Measurements from ENCODE around the gene PIP5K1B. TPM values are rescaled to one million over a fixed set of nuclear protein-coding genes. Genes with fewer than 3 reads are reported as not detected.

Gene PIP5K1B
- total RNA-seq, 1 experiment from 2014 or later = 2.5 TPM

- Histone ChIP-seq H2AK5ac (ENCODE audit: insufficient read length, low read length) (no peak overlapping the region), H4K91ac (ENCODE audit: insufficient read length, low read depth, low read length) (no peak overlapping the region), H3K9ac (ENCODE audit: extremely low read depth, insufficient read length, low read length) (no peak overlapping the region), H2BK120ac (ENCODE audit: low read depth, low read length, poor library complexity, severe bottlenecking) (no peak overlapping the region), H3K23me2 (ENCODE audit: insufficient read length, low read depth, low read length, poor library complexity, severe bottlenecking) (no peaks in the 10 kb centered on the region), H2BK5ac (ENCODE audit: insufficient read length, low read length) (no peak overlapping the region), H3K4me2 (ENCODE audit: insufficient read depth, insufficient read length, low read length) (no peak overlapping the region), H4K5ac (ENCODE audit: insufficient read length, low read depth, low read length) (no peak overlapping the region), H3K9me3 (ENCODE audit: control insufficient read depth, low read depth, low read length) (no peaks in the 10 kb centered on the region), H2AFZ (ENCODE audit: low read length) (no peak overlapping the region), H3K23ac (ENCODE audit: insufficient read length, low read depth, low read length) (no peak overlapping the region), H3K79me2 (ENCODE audit: insufficient read depth, low read length) (no peaks in the 10 kb centered on the region), H3K79me1 (ENCODE audit: insufficient read depth, low read depth, low read length, poor library complexity, severe bottlenecking) (no peaks in the 10 kb centered on the region), H4K8ac (replicated peaks; ENCODE audit: insufficient read length, low read depth, low read length) (no peak overlapping the region), H3K14ac (ENCODE audit: insufficient read depth, low read length) (no peak overlapping the region), H2BK12ac (ENCODE audit: insufficient read length, low read depth, low read length) (no peak overlapping the region), H3K56ac (ENCODE audit: insufficient read length, low read depth, low read length) (no peak overlapping the region), H3K4me1 (ENCODE audit: insufficient read depth, low read length) (no peaks in the 10 kb centered on the region; the same call in 1 of the 2 replicates), H3K18ac (ENCODE audit: insufficient read length, low read depth, low read length) (no peak overlapping the region), H3K27ac (ENCODE audit: insufficient read length, low read depth, low read length) (no peak overlapping the region), H3K4ac (ENCODE audit: low read depth, low read length) (no peak overlapping the region), H2BK20ac (ENCODE audit: low read depth, low read length, poor library complexity, severe bottlenecking) (no peak overlapping the region), H2BK15ac (ENCODE audit: low read depth, low read length) (no peak overlapping the region), H3K27me3 (ENCODE audit: insufficient read depth, low read length) (no peaks in the 10 kb centered on the region), H4K20me1 (ENCODE audit: control insufficient read depth, insufficient read depth, insufficient read length) (no peaks in the 10 kb centered on the region), H3T11ph (ENCODE audit: low read length) (no peak overlapping the region)
- no peak for DNase-seq
- no peaks in the 10 kb centered on the region for H3K36me3 Mint-ChIP-seq (ENCODE audit: insufficient read depth in 1 of 3, low read depth in 3 of 3)
- no CpG with 5 or more reads among the region's 6 CpGs for WGBS (ENCODE audit: extremely low coverage, insufficient read length, low lambda C conversion rate)
- H3K27me3 Mint-ChIP-seq (ENCODE audit: low read depth) = no peaks in the 10 kb centered on the region; the same call in 1 of the 2 replicates
- H3K27ac Mint-ChIP-seq = peak overlapping the region in 2 of 3 experiments; percentile 1 to 15; a peak in 2 of 7 replicates
- no peak for TF ChIP-seq CTCF (conservative IDR thresholded peaks at IDR 0.05)
- no peak overlapping the region for H3K4me3 Mint-ChIP-seq
- H3K4me1 Mint-ChIP-seq = peaks cover 30 to 40% of the 10 kb centered on the region in 2 experiments
- H3K9me3 Mint-ChIP-seq = no peaks in the 10 kb centered on the region
Measured at GRCh38 chr9:68898781-68899439, 193.9 kb downstream of the PIP5K1B start.
